Panc1 (cell line): ENCODE data around the gene EHHADH. TPM values are rescaled to one million over a fixed set of nuclear protein-coding genes. Genes with fewer than 3 reads are reported as not detected.

Experiments
- ATAC-seq: fragments of 200-7000 bp; cut with Tn5 transposase; 2 replicates; pipeline ENCODE4 v1.9.1; 2020; ENCODE audit warnings: mild to moderate bottlenecking, moderate library complexity
- BruUV-seq: library from RNA; stranded (reverse); fragments of 400-500 nt; replicated peaks from 2 replicates; lab custom pipeline; 2021; lab: Mats Ljungman, UMichigan
- CTCF ChIA-PET: fragments of 300-600 bp; sonication (Branson Sonifier 250); formaldehyde crosslinking; loops from one replicate; lab custom pipeline; 2022; ENCODE audit warnings: antibody characterized with exemption; lab: Charles Lee
- POLR2A ChIA-PET: fragments of 300-600 bp; sonication (Branson Sonifier 250); formaldehyde crosslinking; loops from one replicate; lab custom pipeline; 2022; ENCODE audit warnings: antibody characterized with exemption; lab: Charles Lee
- DNase-seq: peaks from one replicate; pipeline ENCODE4 v3.0.0-alpha.2; 2010; ENCODE audit warnings: low read depth, low spot score
- H3K27ac ChIP-seq: 2 replicates; pipeline ENCODE4 v1.5.1; 2011; ENCODE audit warnings: mild to moderate bottlenecking, low read length, inconsistent platforms
- H3K27me3 ChIP-seq: fragments of 200-500 bp; sonication (Bioruptor generic); 2 replicates; pipeline ENCODE4 v1.6.0; 2014; ENCODE audit warnings: low read length, inconsistent platforms; ENCODE audit not compliant: control insufficient read depth, insufficient read depth
- H3K36me3 ChIP-seq: fragments of 200-500 bp; sonication (Bioruptor generic); 2 replicates; pipeline ENCODE4 v1.5.1; 2014; ENCODE audit warnings: inconsistent platforms, mild to moderate bottlenecking, low read length, moderate library complexity; ENCODE audit not compliant: control insufficient read depth, insufficient read depth
- H3K4me1 ChIP-seq: 2 replicates; pipeline ENCODE4 v1.5.1; 2011; ENCODE audit warnings: inconsistent platforms, mild to moderate bottlenecking, low read length, moderate library complexity; ENCODE audit not compliant: control insufficient read depth, insufficient read depth
- H3K4me3 ChIP-seq, 2 experiments: 2 replicates each; pipeline ENCODE4 v1.5.1; 2011 to 2012; ENCODE audit warnings: low read depth in 2 of 2, low read length in 2 of 2, mild to moderate bottlenecking in 2 of 2, inconsistent platforms in 1 of 2, moderate library complexity in 1 of 2
- H3K9me3 ChIP-seq: fragments of 200-500 bp; sonication (Bioruptor generic); 2 replicates; pipeline ENCODE4 v1.5.1; 2014; ENCODE audit warnings: low read depth, mild to moderate bottlenecking, inconsistent platforms, low read length, moderate library complexity; ENCODE audit not compliant: control insufficient read depth, insufficient read depth
- POLR2AphosphoS5 ChIP-seq: IDR thresholded peaks from 2 replicates; pipeline ENCODE4 v1.6.1; 2012; ENCODE audit warnings: mild to moderate bottlenecking, low read depth, low read length, moderate library complexity
- SIN3A ChIP-seq: IDR thresholded peaks from 2 replicates; pipeline ENCODE4 v1.6.1; 2012; ENCODE audit warnings: low read depth, mild to moderate bottlenecking, low read length, moderate library complexity, borderline replicate concordance; ENCODE audit not compliant: insufficient read depth
- TCF7L2 ChIP-seq: IDR thresholded peaks from 2 replicates; pipeline ENCODE4 v1.6.1; 2011; ENCODE audit warnings: mild to moderate bottlenecking, low read depth, low read length, inconsistent platforms
- in situ Hi-C: cut with HindIII; loops from 2 replicates; pipeline ENCODE4 v1.10.0; 2016; ENCODE audit warnings: low sequenced_read_pairs, low pct_unique_long_range_greater_than_20kb
- intact Hi-C: fragments of 100-400 bp; cut with micrococcal nuclease; formaldehyde crosslinking; loops from one replicate; pipeline ENCODE4 v1.10.0; 2022; ENCODE audit not compliant: unreplicated experiment
- total RNA-seq: library from RNA; stranded (reverse); gene quantifications from one replicate; pipeline ENCODE4 v1.2.1, GENCODE V29; 2021; ENCODE audit not compliant: unreplicated experiment
- TF ChIP-seq, protein P1 (sequence below): fragments of 450-650 bp; IDR thresholded peaks from 2 replicates; pipeline ENCODE4 v1.5.1; 2017; ENCODE audit warnings: mild to moderate bottlenecking
- TF ChIP-seq, protein P2 (sequence below), 2 experiments: IDR thresholded peaks; 2 replicates each; pipeline ENCODE4 v1.6.1; 2011 to 2012; ENCODE audit warnings: low read depth in 2 of 2, control low read depth in 1 of 2, low read length in 1 of 2, mild to moderate bottlenecking in 1 of 2, moderate library complexity in 1 of 2; ENCODE audit not compliant: insufficient read depth in 1 of 2

EHHADH gene
- total RNA-seq, 1 experiment from 2014 or later = 7.8 TPM

DNA sequence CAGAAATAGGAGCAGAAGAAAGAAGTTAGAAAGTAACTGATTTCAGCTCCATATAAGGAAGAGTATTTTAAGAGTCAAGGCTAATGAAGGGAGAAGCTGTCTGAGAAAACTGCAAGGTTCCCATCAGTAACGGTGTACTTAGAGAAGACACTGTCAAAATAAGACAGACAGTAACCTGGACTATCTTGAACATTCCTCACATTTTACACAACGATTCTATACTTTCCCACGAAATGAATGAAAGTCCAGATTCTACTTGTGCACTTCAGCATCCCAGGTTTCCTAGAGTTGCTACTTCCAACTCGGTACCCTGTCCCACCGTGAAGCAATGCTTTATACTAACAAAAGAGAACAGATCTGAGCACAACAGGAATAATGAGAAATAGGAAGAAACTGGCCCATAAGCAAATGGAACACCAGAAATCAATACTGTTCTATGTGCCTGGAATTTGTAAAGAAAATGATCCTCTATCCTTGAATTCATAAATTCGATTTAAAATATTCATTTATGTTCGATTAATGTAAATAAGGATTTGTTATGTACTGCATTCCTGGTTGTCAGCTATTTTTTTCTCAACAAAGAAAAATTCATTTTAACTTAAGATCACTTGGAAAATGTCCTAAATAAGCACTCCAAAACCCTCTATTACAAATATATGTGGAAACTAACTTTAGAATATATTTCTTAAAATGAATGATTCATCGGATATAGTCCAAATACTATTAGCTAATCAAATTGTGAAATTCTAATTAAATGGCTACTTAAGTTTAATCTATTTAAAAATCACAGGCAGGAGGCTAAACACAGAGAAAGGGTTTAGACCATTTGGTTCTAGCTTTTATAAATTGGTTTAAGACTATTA lies 102.5 kb downstream of the EHHADH start:
- H3K36me3 ChIP-seq = no peaks in the 10 kb centered on the region
- no peak for DNase-seq
- H3K4me3 ChIP-seq = no peak overlapping the region
- no peaks in the 10 kb centered on the region for H3K4me1 ChIP-seq
- no TSS peak for BruUV-seq
- ATAC-seq = no peak
- ChIA-PET CTCF (no interaction called here), POLR2A (interaction anchor here (0.6 kb wide), 1 partner anchor 69 kb away, joined by 4 read pairs; no protein-coding TSS in a partner anchor)
- H3K27ac ChIP-seq = no peak overlapping the region
- in situ Hi-C loops = no loop called here
- intact Hi-C loops = no loop called here
- H3K9me3 ChIP-seq = no peaks in the 10 kb centered on the region
- H3K27me3 ChIP-seq = peaks cover 71% of the 10 kb centered on the region
- no peak for TF ChIP-seq POLR2AphosphoS5
- no peak for TF ChIP-seq SIN3A
- TF ChIP-seq, protein P1, sequence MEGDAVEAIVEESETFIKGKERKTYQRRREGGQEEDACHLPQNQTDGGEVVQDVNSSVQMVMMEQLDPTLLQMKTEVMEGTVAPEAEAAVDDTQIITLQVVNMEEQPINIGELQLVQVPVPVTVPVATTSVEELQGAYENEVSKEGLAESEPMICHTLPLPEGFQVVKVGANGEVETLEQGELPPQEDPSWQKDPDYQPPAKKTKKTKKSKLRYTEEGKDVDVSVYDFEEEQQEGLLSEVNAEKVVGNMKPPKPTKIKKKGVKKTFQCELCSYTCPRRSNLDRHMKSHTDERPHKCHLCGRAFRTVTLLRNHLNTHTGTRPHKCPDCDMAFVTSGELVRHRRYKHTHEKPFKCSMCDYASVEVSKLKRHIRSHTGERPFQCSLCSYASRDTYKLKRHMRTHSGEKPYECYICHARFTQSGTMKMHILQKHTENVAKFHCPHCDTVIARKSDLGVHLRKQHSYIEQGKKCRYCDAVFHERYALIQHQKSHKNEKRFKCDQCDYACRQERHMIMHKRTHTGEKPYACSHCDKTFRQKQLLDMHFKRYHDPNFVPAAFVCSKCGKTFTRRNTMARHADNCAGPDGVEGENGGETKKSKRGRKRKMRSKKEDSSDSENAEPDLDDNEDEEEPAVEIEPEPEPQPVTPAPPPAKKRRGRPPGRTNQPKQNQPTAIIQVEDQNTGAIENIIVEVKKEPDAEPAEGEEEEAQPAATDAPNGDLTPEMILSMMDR = no peak
- TF ChIP-seq, protein P2, sequence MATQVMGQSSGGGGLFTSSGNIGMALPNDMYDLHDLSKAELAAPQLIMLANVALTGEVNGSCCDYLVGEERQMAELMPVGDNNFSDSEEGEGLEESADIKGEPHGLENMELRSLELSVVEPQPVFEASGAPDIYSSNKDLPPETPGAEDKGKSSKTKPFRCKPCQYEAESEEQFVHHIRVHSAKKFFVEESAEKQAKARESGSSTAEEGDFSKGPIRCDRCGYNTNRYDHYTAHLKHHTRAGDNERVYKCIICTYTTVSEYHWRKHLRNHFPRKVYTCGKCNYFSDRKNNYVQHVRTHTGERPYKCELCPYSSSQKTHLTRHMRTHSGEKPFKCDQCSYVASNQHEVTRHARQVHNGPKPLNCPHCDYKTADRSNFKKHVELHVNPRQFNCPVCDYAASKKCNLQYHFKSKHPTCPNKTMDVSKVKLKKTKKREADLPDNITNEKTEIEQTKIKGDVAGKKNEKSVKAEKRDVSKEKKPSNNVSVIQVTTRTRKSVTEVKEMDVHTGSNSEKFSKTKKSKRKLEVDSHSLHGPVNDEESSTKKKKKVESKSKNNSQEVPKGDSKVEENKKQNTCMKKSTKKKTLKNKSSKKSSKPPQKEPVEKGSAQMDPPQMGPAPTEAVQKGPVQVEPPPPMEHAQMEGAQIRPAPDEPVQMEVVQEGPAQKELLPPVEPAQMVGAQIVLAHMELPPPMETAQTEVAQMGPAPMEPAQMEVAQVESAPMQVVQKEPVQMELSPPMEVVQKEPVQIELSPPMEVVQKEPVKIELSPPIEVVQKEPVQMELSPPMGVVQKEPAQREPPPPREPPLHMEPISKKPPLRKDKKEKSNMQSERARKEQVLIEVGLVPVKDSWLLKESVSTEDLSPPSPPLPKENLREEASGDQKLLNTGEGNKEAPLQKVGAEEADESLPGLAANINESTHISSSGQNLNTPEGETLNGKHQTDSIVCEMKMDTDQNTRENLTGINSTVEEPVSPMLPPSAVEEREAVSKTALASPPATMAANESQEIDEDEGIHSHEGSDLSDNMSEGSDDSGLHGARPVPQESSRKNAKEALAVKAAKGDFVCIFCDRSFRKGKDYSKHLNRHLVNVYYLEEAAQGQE (IDR thresholded peaks at IDR 0.05; ENCODE audit: insufficient read depth in 1 of 2, low read depth in 2 of 2, low read length in 1 of 2) = no peak
- TF ChIP-seq TCF7L2 = no peak

DNA sequence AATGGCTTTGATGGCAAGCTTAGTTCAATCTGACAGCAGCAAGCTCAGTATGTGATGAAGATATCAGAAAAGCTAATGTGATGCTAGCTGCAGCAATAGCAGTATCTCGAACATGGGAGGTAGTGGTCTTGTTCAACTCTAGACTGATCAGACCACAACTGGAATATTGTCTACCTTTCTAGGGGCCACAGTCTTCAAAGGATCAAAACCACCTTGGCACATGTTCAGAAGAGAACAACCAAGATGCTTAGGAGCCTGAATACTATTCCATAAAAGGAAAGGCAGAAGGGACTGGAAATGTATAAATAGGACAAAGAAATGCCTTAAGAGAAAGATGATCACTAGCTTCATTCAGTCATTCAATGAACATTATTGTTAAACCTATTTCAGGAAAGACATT lies 103.3 kb downstream of the EHHADH start:
- DNase-seq (no peak), ATAC-seq (no peak)
- Histone ChIP-seq H3K27me3 (peaks cover 76% of the 10 kb centered on the region), H3K4me3 (no peak overlapping the region), H3K9me3 (no peaks in the 10 kb centered on the region), H3K27ac (no peak overlapping the region), H3K36me3 (no peaks in the 10 kb centered on the region), H3K4me1 (no peaks in the 10 kb centered on the region)
- in situ Hi-C loops (no loop called here), intact Hi-C loops (no loop called here)
- CTCF ChIA-PET = no interaction called here
- POLR2A ChIA-PET = interaction anchor here (0.5 to 0.6 kb wide), 2 partner anchors 65 to 70 kb away, joined by 3 to 4 read pairs; no protein-coding TSS in a partner anchor
- BruUV-seq = no TSS peak
- no peak for TF ChIP-seq POLR2AphosphoS5
- TF ChIP-seq TCF7L2 = no peak
- no peak for TF ChIP-seq SIN3A
- TF ChIP-seq, protein P1 = no peak
- TF ChIP-seq, protein P2 (IDR thresholded peaks at IDR 0.05; ENCODE audit: insufficient read depth in 1 of 2, low read depth in 2 of 2, low read length in 1 of 2) = no peak
